Fibroblast of lung (primary cell): Measurements from ENCODE around the gene KIAA1671.

Experiments
- CTCF ChIP-seq, 2 donors: IDR thresholded peaks in 1 of 2; conservative IDR thresholded peaks in 1 of 2; 1 replicate in 1 of 2; 2 replicates in 1 of 2; pipeline ENCODE4 v1.5.1; 2011 to 2012; ENCODE audit warnings: low read length in 2 of 2, control low read depth in 1 of 2, inconsistent platforms in 1 of 2, low read depth in 1 of 2, mild to moderate bottlenecking in 1 of 2
- EZH2 ChIP-seq: IDR thresholded peaks from 2 replicates; pipeline ENCODE4 v1.5.1; 2012; ENCODE audit warnings: low read length, control low read depth, mild to moderate bottlenecking; ENCODE audit errors: missing control alignments

- no peak for TF ChIP-seq CTCF (conservative IDR thresholded peaks at IDR 0.05 in 1 of 2, IDR thresholded peaks at IDR 0.05 in 1 of 2; ENCODE audit: low read depth in 1 of 2, low read length in 2 of 2)
- TF ChIP-seq EZH2, result no peak
Observed at GRCh38 chr22:25080855-25081254, 128.3 kb downstream of the KIAA1671 start.
